DOHH2 (cell line): Measurements from ENCODE around the gene CYP46A1.

Experiments
- EZH2phosphoT487 ChIP-seq: fragments of 200-600 bp; sonication (generic); IDR thresholded peaks from 2 replicates; pipeline ENCODE4 v1.6.1; 2017; ENCODE audit warnings: borderline replicate concordance, mild to moderate bottlenecking, antibody characterized with exemption, low read length, moderate library complexity, mixed read lengths
- TF ChIP-seq, protein P1 (sequence below): fragments of 200-600 bp; sonication (generic); IDR thresholded peaks from one replicate; pipeline ENCODE4 v1.5.1; 2014; ENCODE audit warnings: antibody characterized with exemption, mild to moderate bottlenecking, low read depth, low read length; ENCODE audit not compliant: poor library complexity, severe bottlenecking

DNA sequence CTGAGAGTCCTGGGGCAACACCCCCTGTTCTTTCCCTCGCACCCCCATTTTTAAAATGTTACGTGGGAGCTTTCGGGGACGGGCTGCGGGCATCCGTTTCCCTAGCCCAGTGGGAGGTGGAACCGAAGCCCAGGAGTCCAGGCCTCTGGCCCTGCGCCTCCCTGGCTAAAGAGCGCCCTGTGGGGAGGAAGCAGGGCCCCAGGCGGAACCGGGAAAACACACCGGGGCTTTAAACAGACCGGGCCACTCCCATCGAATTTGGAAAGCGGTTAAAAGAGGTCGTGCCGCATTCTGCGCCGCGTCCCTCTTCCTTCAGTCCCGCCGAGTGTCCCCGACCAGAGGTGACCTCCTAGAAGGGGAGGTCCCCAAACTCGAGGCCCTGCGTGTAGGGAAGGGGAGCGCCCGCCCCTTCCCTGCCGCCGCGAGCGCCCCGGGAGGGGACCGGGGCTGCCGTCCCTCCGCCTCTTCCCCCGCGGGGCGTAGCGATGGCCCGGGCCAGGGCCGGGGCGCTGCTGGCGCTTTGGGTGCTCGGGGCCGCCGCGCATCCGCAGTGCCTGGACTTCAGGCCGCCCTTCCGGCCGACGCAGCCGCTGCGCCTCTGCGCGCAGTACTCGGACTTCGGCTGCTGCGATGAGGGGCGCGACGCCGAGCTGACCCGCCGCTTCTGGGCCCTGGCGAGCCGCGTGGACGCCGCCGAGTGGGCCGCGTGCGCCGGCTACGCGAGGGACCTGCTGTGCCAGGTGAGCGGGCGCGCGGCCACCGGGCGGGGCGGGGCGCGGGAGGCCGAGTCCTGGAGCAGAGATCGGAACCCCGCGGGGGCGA, 39.2 kb upstream of the CYP46A1 start, which contains the start of gene HHIPL1:
- TF ChIP-seq, protein P1, sequence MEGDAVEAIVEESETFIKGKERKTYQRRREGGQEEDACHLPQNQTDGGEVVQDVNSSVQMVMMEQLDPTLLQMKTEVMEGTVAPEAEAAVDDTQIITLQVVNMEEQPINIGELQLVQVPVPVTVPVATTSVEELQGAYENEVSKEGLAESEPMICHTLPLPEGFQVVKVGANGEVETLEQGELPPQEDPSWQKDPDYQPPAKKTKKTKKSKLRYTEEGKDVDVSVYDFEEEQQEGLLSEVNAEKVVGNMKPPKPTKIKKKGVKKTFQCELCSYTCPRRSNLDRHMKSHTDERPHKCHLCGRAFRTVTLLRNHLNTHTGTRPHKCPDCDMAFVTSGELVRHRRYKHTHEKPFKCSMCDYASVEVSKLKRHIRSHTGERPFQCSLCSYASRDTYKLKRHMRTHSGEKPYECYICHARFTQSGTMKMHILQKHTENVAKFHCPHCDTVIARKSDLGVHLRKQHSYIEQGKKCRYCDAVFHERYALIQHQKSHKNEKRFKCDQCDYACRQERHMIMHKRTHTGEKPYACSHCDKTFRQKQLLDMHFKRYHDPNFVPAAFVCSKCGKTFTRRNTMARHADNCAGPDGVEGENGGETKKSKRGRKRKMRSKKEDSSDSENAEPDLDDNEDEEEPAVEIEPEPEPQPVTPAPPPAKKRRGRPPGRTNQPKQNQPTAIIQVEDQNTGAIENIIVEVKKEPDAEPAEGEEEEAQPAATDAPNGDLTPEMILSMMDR: no peak
- TF ChIP-seq EZH2phosphoT487: no peak
